HL-60 (cell line): ENCODE results near the gene DOCK2.

Experiments
- DNase-seq, 2 experiments: peaks; one replicate each; pipeline ENCODE4 v3.0.0-alpha.2; 2010 to 2020; ENCODE audit warnings: low read depth in 1 of 2, low spot score in 1 of 2
- H3K27ac ChIP-seq: fragments of 250-450 bp; sonication (Bioruptor Pico); replicated peaks from 2 replicates; pipeline ENCODE4 v1.5.1; 2020; ENCODE audit warnings: mild to moderate bottlenecking, moderate library complexity
- H3K27me3 ChIP-seq: fragments of 250-450 bp; sonication (Bioruptor Pico); 2 replicates; pipeline ENCODE4 v1.5.1; 2021; ENCODE audit warnings: mild to moderate bottlenecking, moderate library complexity; ENCODE audit not compliant: insufficient read depth, poor library complexity, severe bottlenecking
- H3K4me3 ChIP-seq: replicated peaks from 2 replicates; pipeline ENCODE4 v1.5.1; 2011; ENCODE audit warnings: mild to moderate bottlenecking, control low read depth, low read length; ENCODE audit not compliant: insufficient read depth
- GABPA ChIP-seq: IDR thresholded peaks from 2 replicates; pipeline ENCODE4 v1.6.1; 2012; ENCODE audit warnings: low read depth
- POLR2AphosphoS5 ChIP-seq: IDR thresholded peaks from 2 replicates; pipeline ENCODE4 v1.6.1; 2012; ENCODE audit warnings: low read depth
- REST ChIP-seq: IDR thresholded peaks from 2 replicates; pipeline ENCODE4 v1.6.1; 2012; ENCODE audit warnings: low read depth; ENCODE audit not compliant: insufficient replicate concordance
- SPI1 ChIP-seq: IDR thresholded peaks from 2 replicates; pipeline ENCODE4 v1.6.1; 2012; ENCODE audit warnings: low read depth, mild to moderate bottlenecking, borderline replicate concordance
- TF ChIP-seq, protein P1 (sequence below): IDR thresholded peaks from one replicate; pipeline ENCODE4 v1.5.1; 2011; ENCODE audit warnings: low read length, control low read depth, inconsistent platforms; ENCODE audit not compliant: insufficient read depth

The DOCK2 gene

DNA sequence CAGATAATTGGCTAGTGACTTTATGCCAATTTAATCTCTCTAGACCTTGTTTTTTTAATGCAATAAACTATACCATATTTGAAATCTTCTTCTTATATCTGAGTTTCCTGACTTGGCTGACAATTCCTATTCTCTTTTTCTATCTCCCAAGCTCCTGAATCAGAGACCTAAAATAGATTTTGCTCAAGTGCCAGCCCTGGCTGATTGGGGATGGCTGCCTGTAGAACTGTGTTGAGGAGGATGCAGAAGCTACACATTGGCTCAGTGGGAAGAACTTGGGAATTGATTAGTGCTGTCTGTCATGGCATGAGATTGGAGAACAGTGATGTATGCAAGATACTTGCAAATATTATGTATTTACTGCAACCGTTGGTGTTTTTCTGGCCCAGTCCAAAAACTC is 210.4 kb downstream of the DOCK2 start:
- TF ChIP-seq, protein P1, sequence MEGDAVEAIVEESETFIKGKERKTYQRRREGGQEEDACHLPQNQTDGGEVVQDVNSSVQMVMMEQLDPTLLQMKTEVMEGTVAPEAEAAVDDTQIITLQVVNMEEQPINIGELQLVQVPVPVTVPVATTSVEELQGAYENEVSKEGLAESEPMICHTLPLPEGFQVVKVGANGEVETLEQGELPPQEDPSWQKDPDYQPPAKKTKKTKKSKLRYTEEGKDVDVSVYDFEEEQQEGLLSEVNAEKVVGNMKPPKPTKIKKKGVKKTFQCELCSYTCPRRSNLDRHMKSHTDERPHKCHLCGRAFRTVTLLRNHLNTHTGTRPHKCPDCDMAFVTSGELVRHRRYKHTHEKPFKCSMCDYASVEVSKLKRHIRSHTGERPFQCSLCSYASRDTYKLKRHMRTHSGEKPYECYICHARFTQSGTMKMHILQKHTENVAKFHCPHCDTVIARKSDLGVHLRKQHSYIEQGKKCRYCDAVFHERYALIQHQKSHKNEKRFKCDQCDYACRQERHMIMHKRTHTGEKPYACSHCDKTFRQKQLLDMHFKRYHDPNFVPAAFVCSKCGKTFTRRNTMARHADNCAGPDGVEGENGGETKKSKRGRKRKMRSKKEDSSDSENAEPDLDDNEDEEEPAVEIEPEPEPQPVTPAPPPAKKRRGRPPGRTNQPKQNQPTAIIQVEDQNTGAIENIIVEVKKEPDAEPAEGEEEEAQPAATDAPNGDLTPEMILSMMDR = no peak
- TF ChIP-seq REST (no peak), GABPA (no peak), POLR2AphosphoS5 (no peak)
- H3K27me3 ChIP-seq = no peaks in the 10 kb centered on the region
- DNase-seq = no peak
- H3K4me3 ChIP-seq = no peak overlapping the region
- no peak overlapping the region for H3K27ac ChIP-seq

GRCh38 chr5:169848271-169848670 is 211.2 kb downstream of the DOCK2 start:
- Histone ChIP-seq H3K27me3 (no peaks in the 10 kb centered on the region), H3K4me3 (no peak overlapping the region), H3K27ac (no peak overlapping the region)
- DNase-seq = no peak
- TF ChIP-seq, protein P1 = no peak
- no peak for TF ChIP-seq GABPA
- no peak for TF ChIP-seq POLR2AphosphoS5
- TF ChIP-seq REST = no peak
- TF ChIP-seq SPI1 = no peak

GRCh38 chr5:169848792-169849191 is 211.7 kb downstream of the DOCK2 start:
- DNase-seq = no peak
- no peak overlapping the region for H3K27ac ChIP-seq
- H3K4me3 ChIP-seq = no peak overlapping the region
- H3K27me3 ChIP-seq = no peaks in the 10 kb centered on the region
- TF ChIP-seq REST (no peak), SPI1 (no peak), POLR2AphosphoS5 (no peak), GABPA (no peak)
- TF ChIP-seq, protein P1 = no peak
